OCI-LY7 (cell line): Measurements from ENCODE around the gene GNAL.

ENCODE experiments used
- CTCF ChIP-seq: fragments of 200-600 bp; sonication (generic); conservative IDR thresholded peaks from 2 replicates; pipeline ENCODE4 v1.5.1; 2014; ENCODE audit warnings: mild to moderate bottlenecking, antibody characterized with exemption, low read length, moderate library complexity, mixed read lengths
- EZH2phosphoT487 ChIP-seq: fragments of 200-600 bp; sonication (generic); IDR thresholded peaks from 2 replicates; pipeline ENCODE4 v1.6.1; 2018; ENCODE audit warnings: low read depth, borderline replicate concordance, mild to moderate bottlenecking, mixed run types, antibody characterized with exemption, low read length, moderate library complexity, mixed read lengths

- TF ChIP-seq CTCF (no peak), EZH2phosphoT487 (no peak)
Observed at GRCh38 chr18:11849841-11850634, 161.0 kb downstream of the GNAL start.
